GM10266 (cell line): ENCODE results near the gene LMAN2.

Experiments
- DNase-seq: peaks from one replicate; pipeline ENCODE4 v3.0.0; 2012; ENCODE audit errors: extremely low spot score
- TF ChIP-seq, protein P1 (sequence below): IDR thresholded peaks from 2 replicates; pipeline ENCODE4 v1.5.1; 2012; ENCODE audit warnings: mild to moderate bottlenecking, low read depth; ENCODE audit not compliant: control insufficient read depth, insufficient read depth; ENCODE audit errors: missing control alignments

The LMAN2 gene, protein sequence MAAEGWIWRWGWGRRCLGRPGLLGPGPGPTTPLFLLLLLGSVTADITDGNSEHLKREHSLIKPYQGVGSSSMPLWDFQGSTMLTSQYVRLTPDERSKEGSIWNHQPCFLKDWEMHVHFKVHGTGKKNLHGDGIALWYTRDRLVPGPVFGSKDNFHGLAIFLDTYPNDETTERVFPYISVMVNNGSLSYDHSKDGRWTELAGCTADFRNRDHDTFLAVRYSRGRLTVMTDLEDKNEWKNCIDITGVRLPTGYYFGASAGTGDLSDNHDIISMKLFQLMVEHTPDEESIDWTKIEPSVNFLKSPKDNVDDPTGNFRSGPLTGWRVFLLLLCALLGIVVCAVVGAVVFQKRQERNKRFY

DNA sequence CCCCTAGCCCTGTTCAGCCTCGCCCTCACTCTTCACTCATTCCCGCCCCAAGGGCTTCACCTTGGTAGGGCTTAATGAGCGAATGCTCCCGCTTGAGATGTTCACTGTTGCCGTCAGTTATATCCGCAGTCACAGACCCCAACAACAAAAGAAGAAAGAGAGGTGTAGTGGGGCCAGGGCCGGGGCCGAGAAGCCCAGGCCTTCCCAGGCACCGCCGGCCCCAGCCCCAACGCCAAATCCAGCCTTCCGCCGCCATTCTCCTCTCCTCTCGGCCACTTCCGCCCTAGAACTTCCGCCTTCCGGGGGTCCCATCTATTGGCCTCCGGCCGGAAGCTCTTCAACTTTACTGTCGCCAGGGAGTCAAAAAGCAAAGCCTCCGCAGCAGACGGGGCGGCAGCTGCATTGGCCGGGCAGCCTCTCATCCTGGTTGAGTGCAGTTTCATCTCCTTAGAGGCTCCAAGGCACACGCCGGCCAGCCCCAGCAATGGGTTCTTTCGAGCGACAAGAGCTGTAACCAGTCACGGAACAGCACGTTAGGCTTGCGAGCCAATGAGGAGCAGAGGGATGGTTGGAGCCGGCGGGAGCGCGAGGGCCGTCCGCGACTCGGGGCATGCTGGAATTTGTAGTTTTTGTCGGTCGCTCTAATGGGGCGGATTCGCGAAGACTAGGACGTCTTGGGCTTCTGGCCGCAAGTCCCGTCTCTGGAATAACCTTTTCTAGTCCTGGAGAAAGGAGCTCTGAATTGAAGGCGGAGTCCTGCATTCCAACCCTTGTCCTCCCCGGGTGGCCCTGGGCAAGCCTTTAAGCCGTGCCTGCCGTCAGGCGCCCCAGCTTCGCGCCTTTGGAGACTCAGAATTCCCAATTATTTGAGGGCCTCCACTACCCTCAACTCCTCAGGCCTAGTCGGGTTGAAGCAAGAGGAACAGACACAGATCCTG, at the start of gene LMAN2:
Gene LMAN2 (minus strand): TSS at position 277 of the 938 bp plus-strand sequence. CDS start 21 bp downstream, at position 256.
- TF ChIP-seq, protein P1, sequence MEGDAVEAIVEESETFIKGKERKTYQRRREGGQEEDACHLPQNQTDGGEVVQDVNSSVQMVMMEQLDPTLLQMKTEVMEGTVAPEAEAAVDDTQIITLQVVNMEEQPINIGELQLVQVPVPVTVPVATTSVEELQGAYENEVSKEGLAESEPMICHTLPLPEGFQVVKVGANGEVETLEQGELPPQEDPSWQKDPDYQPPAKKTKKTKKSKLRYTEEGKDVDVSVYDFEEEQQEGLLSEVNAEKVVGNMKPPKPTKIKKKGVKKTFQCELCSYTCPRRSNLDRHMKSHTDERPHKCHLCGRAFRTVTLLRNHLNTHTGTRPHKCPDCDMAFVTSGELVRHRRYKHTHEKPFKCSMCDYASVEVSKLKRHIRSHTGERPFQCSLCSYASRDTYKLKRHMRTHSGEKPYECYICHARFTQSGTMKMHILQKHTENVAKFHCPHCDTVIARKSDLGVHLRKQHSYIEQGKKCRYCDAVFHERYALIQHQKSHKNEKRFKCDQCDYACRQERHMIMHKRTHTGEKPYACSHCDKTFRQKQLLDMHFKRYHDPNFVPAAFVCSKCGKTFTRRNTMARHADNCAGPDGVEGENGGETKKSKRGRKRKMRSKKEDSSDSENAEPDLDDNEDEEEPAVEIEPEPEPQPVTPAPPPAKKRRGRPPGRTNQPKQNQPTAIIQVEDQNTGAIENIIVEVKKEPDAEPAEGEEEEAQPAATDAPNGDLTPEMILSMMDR, result no peak
- peak; percentile 93 for DNase-seq

DNA sequence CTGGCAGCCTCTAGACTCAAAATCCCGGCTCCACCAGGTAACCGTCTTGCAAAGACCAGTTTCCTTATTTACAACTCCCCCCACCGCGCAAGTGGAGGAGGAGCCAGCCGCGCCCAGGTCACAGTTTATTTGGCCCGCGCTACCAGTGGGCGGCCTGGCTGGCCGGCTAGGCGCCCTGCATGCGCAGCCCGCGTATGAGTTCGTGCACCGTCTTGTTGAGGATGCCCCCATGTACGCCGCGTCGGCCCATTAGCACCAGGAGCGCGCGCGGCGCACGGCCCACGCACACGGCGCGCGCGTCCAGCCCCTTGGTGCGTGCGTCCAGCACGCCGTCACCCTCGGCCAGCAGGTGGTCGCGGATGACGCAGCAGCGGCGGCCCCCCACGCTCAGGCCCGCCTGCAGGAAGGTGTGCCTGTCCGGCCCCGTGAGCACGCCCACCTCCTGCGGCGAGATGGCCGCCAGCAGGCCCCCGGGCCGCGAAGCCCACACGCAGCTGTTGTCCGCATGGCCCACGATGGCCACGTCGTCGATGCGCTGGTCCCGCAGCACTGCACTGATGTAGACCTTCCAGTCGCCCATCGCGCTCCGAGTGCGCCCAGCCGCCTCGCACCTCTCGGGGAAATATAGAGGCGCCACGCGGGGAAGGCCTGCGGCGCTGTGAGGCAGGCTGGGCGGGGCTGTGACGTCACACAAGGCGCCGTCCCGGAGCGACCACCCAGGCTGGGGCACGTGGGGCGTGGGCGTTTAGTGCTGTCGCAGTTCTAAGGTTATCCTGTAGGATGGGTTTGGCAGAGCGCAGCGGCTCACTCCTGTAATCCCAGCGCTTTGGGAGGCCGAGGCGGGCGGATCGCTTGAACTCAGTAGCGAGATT, 48.8 kb upstream of the LMAN2 start, which contains the start of gene PFN3:
Gene PFN3 (minus strand): TSS at position 665 of the 872 bp plus-strand sequence. CDS start 85 bp downstream, at position 580.
- TF ChIP-seq, protein P1, result no peak
- DNase-seq, result no peak

DNA sequence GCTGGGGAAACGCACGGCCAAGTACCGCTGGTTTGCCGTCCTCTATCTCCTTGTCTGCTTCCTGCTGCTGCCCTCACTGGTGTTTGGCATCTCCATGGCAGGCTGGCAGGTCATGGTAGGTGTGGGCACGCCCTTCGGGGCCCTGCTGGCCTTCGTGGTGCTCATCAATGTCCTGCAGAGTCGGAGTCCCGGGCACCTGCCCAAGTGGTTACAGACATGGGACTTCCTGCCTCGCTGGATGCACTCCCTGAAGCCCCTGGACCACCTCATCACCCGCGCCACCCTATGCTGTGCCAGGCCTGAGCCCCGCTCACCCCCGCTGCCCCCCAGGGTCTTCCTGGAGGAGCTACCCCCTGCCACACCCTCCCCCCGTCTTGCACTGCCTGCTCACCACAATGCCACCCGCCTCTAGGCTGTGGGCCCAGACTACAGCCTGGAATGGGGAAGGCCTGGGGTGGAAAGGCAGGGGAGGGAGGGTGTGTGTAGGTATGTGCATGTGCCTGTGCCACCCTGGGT, 46.5 kb upstream of the LMAN2 start:
- TF ChIP-seq, protein P1, result no peak
- DNase-seq, result no peak

DNA sequence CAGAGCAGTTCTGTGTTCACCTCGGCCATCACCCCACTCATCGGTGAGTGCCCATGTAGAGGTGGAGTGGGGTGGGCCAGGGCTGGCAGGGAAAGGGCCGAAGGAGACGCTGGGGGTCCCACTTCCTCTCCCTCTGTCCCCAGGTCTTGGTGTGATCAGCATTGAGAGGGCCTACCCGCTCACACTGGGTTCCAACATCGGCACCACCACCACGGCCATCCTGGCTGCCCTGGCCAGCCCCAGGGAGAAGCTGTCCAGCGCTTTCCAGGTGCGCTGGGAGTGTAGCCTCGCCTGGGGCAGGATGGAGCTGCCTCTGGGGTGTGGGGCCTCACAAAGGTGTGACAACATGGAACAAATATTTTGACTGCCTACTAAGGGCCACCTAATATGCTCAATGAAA, 45.3 kb upstream of the LMAN2 start:
- TF ChIP-seq, protein P1, result no peak
- no peak for DNase-seq

DNA sequence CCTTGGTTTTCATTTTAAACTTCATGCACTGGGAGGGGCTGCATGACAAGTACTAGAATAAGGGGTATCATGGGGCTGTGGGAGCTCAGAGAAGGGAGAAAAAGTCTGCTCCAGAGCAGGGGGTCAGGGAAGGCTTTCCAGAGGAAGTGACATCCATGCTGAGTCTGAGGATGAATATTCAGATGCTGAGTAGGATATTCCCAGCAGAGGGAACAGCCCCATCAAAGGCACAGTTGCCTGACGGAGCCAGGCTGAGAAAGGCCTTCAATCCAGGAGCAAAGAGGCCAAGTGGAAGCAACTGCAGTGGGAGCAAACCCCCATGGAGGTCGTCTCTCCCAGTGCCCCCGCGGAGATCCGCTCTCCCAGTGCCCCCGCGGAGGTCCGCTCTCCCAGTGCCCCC, 44.6 kb upstream of the LMAN2 start:
- TF ChIP-seq, protein P1, result no peak
- no peak for DNase-seq

DNA sequence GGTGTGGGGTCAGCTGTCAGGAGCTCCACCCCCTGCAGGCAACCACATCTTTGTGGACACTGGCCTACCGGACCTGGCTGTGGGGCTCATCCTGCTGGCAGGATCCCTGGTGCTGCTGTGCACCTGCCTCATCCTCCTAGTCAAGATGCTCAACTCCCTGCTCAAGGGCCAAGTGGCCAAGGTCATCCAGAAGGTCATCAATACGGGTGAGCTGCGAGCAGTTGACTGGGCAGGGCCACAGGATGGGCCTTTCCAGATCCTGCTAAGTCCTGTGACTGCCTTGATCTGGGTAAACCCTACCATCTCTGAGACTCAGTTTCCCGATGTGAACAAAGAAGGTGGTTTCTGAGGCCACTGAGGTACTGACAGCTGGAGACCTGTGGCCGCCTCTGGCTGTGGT, 42.5 kb upstream of the LMAN2 start:
- TF ChIP-seq, protein P1, result no peak
- DNase-seq, result no peak
